ENCODE data around the gene SHROOM2. TPM values are rescaled to one million over a fixed set of nuclear protein-coding genes. Genes with fewer than 3 reads are reported as not detected.

SHROOM2 gene
- total and polyA plus RNA-seq, 7 donors = 0.05 to 0.47 (median 0.12) TPM

DNA sequence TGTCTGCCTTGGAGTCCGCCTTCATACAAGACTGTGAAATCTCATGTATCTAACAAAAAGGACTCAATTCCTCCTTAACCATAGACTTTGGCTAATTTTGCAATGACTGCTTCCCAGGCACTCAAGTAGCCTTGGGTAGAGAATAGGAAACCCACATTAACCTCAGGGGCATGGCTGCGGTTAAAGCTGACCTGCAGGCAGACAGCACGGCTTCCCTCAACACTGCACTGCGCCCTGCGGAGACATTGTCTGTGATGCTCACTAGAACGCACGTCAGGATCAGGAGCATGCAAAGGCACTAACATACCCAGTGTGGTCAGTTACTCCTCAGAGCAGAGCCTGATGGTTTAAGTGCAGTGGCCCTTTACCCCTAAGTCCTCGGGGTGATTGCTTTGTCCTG, 10.3 kb upstream of the SHROOM2 start:
- DNase-seq = no peak
- H3K4me1 ChIP-seq = no peaks in the 10 kb centered on the region
- H3K9me3 ChIP-seq = no peaks in the 10 kb centered on the region
- H3K27me3 ChIP-seq (ENCODE audit: insufficient read depth in 3 of 3, low read length in 2 of 3) = no peaks in the 10 kb centered on the region
- TF ChIP-seq, protein P1, sequence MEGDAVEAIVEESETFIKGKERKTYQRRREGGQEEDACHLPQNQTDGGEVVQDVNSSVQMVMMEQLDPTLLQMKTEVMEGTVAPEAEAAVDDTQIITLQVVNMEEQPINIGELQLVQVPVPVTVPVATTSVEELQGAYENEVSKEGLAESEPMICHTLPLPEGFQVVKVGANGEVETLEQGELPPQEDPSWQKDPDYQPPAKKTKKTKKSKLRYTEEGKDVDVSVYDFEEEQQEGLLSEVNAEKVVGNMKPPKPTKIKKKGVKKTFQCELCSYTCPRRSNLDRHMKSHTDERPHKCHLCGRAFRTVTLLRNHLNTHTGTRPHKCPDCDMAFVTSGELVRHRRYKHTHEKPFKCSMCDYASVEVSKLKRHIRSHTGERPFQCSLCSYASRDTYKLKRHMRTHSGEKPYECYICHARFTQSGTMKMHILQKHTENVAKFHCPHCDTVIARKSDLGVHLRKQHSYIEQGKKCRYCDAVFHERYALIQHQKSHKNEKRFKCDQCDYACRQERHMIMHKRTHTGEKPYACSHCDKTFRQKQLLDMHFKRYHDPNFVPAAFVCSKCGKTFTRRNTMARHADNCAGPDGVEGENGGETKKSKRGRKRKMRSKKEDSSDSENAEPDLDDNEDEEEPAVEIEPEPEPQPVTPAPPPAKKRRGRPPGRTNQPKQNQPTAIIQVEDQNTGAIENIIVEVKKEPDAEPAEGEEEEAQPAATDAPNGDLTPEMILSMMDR (IDR thresholded peaks at IDR 0.05) = no peak
- H3K27ac ChIP-seq = no peak overlapping the region
- WGBS, 3 donors = 81 to 95% (median 83%) methylated on average over 8 of the region's 8 CpGs
- ATAC-seq = no peak
- intact Hi-C loops (cut with DNase I) = no loop called here
- no peak overlapping the region for H3K4me3 ChIP-seq
- H3K36me3 ChIP-seq (ENCODE audit: insufficient read depth in 1 of 2, low read depth in 1 of 2) = no peaks in the 10 kb centered on the region

DNA sequence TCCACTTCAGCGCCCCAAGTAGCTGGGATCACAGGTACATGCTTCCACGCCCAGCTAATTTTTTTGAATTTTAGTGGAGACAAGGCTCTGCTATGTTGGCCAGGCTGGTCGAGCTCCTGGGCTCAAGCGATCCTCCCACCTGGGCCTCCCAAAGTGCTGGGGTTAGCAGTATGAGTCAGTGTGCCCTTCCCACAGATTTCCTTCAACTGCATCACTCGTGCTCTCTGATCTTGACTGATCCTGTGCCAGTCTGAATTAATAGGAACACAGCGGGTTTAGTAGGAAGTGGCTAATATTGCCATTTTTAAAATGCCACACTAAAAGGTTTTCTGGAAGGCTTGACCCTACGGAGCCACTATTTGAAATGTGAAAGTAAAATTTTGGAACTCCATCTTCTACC, 4.3 kb upstream of the SHROOM2 start:
- peaks cover 0 to 21% (median 0%) of the 10 kb centered on the region in 3 donors for H3K27me3 ChIP-seq (ENCODE audit: insufficient read depth in 3 of 3, low read length in 2 of 3)
- TF ChIP-seq, protein P1 (IDR thresholded peaks at IDR 0.05) = no peak
- DNase-seq (no peak), ATAC-seq (no peak)
- WGBS, 3 donors = 74 to 80% (median 76%) methylated on average over 7 of the region's 7 CpGs
- intact Hi-C loops (cut with DNase I) = no loop called here
- no peaks in the 10 kb centered on the region for H3K4me1 ChIP-seq
- H3K27ac ChIP-seq = no peak overlapping the region
- no peaks in the 10 kb centered on the region for H3K36me3 ChIP-seq (ENCODE audit: insufficient read depth in 1 of 2, low read depth in 1 of 2)
- H3K4me3 ChIP-seq = no peak overlapping the region
- no peaks in the 10 kb centered on the region for H3K9me3 ChIP-seq

DNA sequence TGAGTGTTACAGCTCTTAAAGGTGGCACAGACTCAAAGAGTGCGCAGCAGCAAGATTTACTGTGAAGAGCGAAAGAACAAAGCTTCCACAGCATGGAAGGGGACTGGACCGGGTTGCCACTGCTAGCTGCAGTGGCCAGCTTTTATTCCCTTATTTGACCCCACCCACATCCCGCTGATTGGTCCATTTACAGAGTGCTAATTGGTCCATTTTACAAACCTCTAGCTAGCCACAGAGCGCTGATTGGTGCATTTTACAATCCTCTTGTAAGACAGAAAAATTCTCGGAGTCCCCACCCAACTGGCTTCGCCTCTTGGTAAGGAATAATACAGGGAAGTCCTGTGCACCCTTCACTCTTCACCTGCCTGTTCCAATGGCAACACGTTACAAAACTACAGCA, 1.9 kb upstream of the SHROOM2 start:
- TF ChIP-seq, protein P1 (IDR thresholded peaks at IDR 0.05) = no peak
- DNase-seq = no peak
- 85 to 91% (median 90%) methylated on average over 8 of the region's 8 CpGs for WGBS, 3 donors
- H3K4me1 ChIP-seq = no peaks in the 10 kb centered on the region
- ATAC-seq = no peak
- H3K27me3 ChIP-seq (ENCODE audit: insufficient read depth in 3 of 3, low read length in 2 of 3) = peaks cover 0 to 45% (median 3%) of the 10 kb centered on the region in 3 donors
- H3K36me3 ChIP-seq (ENCODE audit: insufficient read depth in 1 of 2, low read depth in 1 of 2) = no peaks in the 10 kb centered on the region
- H3K9me3 ChIP-seq = no peaks in the 10 kb centered on the region
- intact Hi-C loops (cut with DNase I) = no loop called here
- H3K27ac ChIP-seq = no peak overlapping the region
- no peak overlapping the region for H3K4me3 ChIP-seq

DNA sequence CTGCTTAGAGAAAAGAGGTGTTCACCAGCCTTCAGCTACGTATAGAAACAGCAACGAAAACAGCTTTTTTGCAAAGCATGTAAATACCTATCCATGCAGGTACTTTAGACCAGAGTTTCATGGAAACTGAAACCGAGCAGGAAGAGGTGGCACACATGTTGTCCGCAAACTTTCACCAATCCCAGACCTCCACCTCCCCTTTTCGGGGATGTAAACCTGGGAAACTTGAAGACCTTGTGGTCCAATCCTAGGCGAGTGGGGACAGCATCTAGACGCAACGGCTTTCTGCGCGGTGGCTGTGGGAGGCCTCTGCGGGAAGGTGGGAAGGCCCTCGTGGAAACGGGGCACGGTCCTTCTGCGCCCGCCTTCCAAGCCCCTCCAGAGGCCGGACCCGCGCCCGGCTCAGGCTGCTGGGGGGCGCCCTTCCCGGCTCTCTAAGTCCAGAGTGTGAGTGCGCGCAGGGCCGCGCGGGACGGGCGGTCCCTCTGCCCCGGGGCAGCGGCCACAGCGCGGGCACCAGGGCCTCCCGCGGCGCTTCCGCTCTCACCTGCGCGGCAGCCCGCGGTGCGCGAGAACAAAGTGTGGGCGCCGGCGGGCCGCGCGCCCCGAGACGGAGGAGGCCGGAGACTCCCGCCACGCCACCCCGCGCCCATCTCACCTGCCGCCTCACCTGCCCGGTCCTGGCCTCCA, 830 bp upstream of the SHROOM2 start:
- intact Hi-C loops (cut with DNase I) = no loop called here
- H3K36me3 ChIP-seq (ENCODE audit: insufficient read depth in 1 of 2, low read depth in 1 of 2) = no peaks in the 10 kb centered on the region
- no peaks in the 10 kb centered on the region for H3K9me3 ChIP-seq
- peaks cover 0 to 49% (median 3%) of the 10 kb centered on the region in 3 donors for H3K27me3 ChIP-seq (ENCODE audit: insufficient read depth in 3 of 3, low read length in 2 of 3)
- no peak overlapping the region for H3K27ac ChIP-seq
- DNase-seq (no peak), ATAC-seq (no peak)
- H3K4me1 ChIP-seq = no peaks in the 10 kb centered on the region
- TF ChIP-seq, protein P1 (IDR thresholded peaks at IDR 0.05) = no peak
- H3K4me3 ChIP-seq = peak overlapping the region; percentile 60
- 11 to 31% (median 19%) methylated on average over 16 to 57 of the region's 58 CpGs for WGBS, 3 donors

Measured in psoas muscle (tissue), 8 donors.